Activated naive CD4-positive, alpha-beta T cell treated with anti-CD3 and anti-CD28 coated beads, Interleukin-2, amount 50 U/mL, for 16 hours (primary cell): ENCODE results near the gene PJA1.

Experiments
- DNase-seq: peaks from one replicate; pipeline ENCODE4 v3.0.0-alpha.2; 2020

Gene PJA1

GRCh38 chrX:69165087-69165651 is at the start of gene PJA1:
PJA1 (minus strand) TSS chrX:69165453; CDS start chrX:69163073, 2,380 bp downstream.
- peak; percentile 78 for DNase-seq

- no peak for DNase-seq
Observed at GRCh38 chrX:69214463-69214862, 49.2 kb upstream of the PJA1 start.

- no peak for DNase-seq
Observed at GRCh38 chrX:69211701-69212100, 46.4 kb upstream of the PJA1 start.

- no peak for DNase-seq
Observed at GRCh38 chrX:69210581-69210980, 45.3 kb upstream of the PJA1 start.

GRCh38 chrX:69207216-69207615 is 42.0 kb upstream of the PJA1 start:
- no peak for DNase-seq

- no peak for DNase-seq
Observed at GRCh38 chrX:69203638-69204037, 38.4 kb upstream of the PJA1 start.

GRCh38 chrX:69197690-69198089 is 32.4 kb upstream of the PJA1 start:
- no peak for DNase-seq

GRCh38 chrX:69196666-69197065 is 31.4 kb upstream of the PJA1 start:
- no peak for DNase-seq

- DNase-seq: no peak
Observed at GRCh38 chrX:69195810-69196209, 30.6 kb upstream of the PJA1 start.

GRCh38 chrX:69195192-69195591 is 29.9 kb upstream of the PJA1 start:
- no peak for DNase-seq

- no peak for DNase-seq
Observed at GRCh38 chrX:69192603-69193002, 27.4 kb upstream of the PJA1 start.

- no peak for DNase-seq
Observed at GRCh38 chrX:69189576-69190371, 24.5 kb upstream of the PJA1 start.

- no peak for DNase-seq
Observed at GRCh38 chrX:69186651-69187050, 21.4 kb upstream of the PJA1 start.

- DNase-seq: no peak
Observed at GRCh38 chrX:69185886-69186285, 20.6 kb upstream of the PJA1 start.

GRCh38 chrX:69185141-69185540 is 19.9 kb upstream of the PJA1 start:
- DNase-seq: no peak

- no peak for DNase-seq
Observed at GRCh38 chrX:69182818-69183380, 17.6 kb upstream of the PJA1 start.

- DNase-seq: no peak
Observed at GRCh38 chrX:69179380-69179911, 14.2 kb upstream of the PJA1 start.

GRCh38 chrX:69178592-69178991 is 13.3 kb upstream of the PJA1 start:
- no peak for DNase-seq

- DNase-seq: no peak
Observed at GRCh38 chrX:69177511-69178162, 12.4 kb upstream of the PJA1 start.

GRCh38 chrX:69176053-69176452 is 10.8 kb upstream of the PJA1 start:
- DNase-seq: no peak

GRCh38 chrX:69173906-69174305 is 8.7 kb upstream of the PJA1 start:
- no peak for DNase-seq

GRCh38 chrX:69172937-69173336 is 7.7 kb upstream of the PJA1 start:
- no peak for DNase-seq

- DNase-seq: no peak
Observed at GRCh38 chrX:69170319-69170718, 5.1 kb upstream of the PJA1 start.
